ENCODE measurements around the gene TNFSF8.

TNFSF8 gene

GRCh38 chr9:114913656-114914055 lies 16.7 kb downstream of the TNFSF8 start:
- Histone ChIP-seq H3K4me3 (ENCODE audit: insufficient read length, low read depth) (no peak overlapping the region), H3K4me1 (ENCODE audit: insufficient read depth, insufficient read length) (peaks cover 10% of the 10 kb centered on the region), H3K9ac (ENCODE audit: insufficient read length, low read depth) (no peak overlapping the region), H3K9me3 (ENCODE audit: insufficient read depth, low read length) (no peaks in the 10 kb centered on the region), H3K27me3 (ENCODE audit: insufficient read depth, insufficient read length) (peaks cover 14% of the 10 kb centered on the region), H3K36me3 (ENCODE audit: insufficient read depth, insufficient read length, low read length) (no peaks in the 10 kb centered on the region)
- TF ChIP-seq ZNF274 (IDR thresholded peaks at IDR 0.05; ENCODE audit: low read depth, low read length) (no peak), SUZ12 (IDR thresholded peaks at IDR 0.05; ENCODE audit: extremely low read depth, insufficient read depth, insufficient read length) (no peak), YY1 (IDR thresholded peaks at IDR 0.05; ENCODE audit: insufficient read depth, insufficient read length) (no peak)
- DNase-seq (ENCODE audit: low read depth, low spot score): no peak

DNA sequence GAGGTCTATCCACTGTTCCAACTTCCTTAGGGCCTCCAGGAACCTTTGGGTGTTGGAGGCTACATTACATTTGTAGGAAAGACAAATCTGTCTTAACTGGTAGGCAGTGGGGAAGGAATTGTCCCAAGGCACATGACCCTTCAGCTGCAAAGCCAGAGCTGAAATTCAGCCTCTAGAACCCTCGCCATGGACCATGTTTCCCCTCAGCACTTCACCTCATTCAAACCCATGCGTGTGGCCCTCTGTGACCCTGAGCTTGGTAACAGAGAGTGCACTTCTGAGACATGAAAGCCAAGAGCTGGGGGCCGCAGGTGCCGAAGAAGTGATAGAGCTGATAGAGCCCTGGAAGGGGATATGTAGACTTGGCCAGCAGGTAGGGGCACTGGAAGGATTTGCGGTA lies 17.2 kb downstream of the TNFSF8 start:
- Histone ChIP-seq H3K9me3 (ENCODE audit: insufficient read depth, low read length) (no peaks in the 10 kb centered on the region), H3K27me3 (ENCODE audit: insufficient read depth, insufficient read length) (peaks cover 14% of the 10 kb centered on the region), H3K4me1 (ENCODE audit: insufficient read depth, insufficient read length) (peaks cover 10% of the 10 kb centered on the region), H3K9ac (ENCODE audit: insufficient read length, low read depth) (no peak overlapping the region), H3K4me3 (ENCODE audit: insufficient read length, low read depth) (no peak overlapping the region), H3K36me3 (ENCODE audit: insufficient read depth, insufficient read length, low read length) (no peaks in the 10 kb centered on the region)
- no peak for TF ChIP-seq ZNF274 (IDR thresholded peaks at IDR 0.05; ENCODE audit: low read depth, low read length)
- no peak for TF ChIP-seq YY1 (IDR thresholded peaks at IDR 0.05; ENCODE audit: insufficient read depth, insufficient read length)
- no peak for TF ChIP-seq SUZ12 (IDR thresholded peaks at IDR 0.05; ENCODE audit: extremely low read depth, insufficient read depth, insufficient read length)
- no peak for DNase-seq (ENCODE audit: low read depth, low spot score)

DNA sequence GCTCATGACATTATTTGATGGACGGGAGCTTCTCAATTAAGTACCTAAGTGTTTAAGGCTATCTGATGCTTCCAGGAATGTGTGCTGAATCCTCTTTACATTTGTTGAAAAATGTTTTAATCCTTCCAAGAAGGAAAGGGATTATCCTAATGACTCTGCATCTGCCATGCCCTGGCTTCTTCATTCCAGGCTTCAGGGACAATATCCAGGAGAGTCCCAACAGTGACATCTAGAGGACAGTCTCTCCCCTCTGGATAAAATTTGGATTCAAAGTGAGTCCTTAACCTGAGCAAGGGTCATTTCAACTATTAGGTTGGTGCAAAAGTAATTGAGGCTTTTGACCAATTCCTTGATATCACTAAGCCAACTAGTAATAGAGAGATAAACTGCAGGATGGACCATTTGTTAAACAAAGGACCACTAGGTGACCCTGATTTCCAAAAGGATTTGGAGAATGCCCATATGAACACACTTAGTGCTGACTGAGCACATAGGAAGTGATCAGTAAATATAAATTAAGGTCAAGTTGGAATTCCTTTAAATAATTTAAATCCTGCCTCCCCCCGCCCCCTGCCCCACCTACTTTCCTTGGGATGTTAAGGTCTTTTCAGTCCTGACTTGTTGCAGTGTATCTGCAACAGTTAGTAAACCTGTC lies 19.1 kb downstream of the TNFSF8 start:
- DNase-seq (ENCODE audit: low read depth, low spot score): peak; percentile 78
- Histone ChIP-seq H3K9ac (ENCODE audit: insufficient read length, low read depth) (no peak overlapping the region), H3K4me3 (ENCODE audit: insufficient read length, low read depth) (no peak overlapping the region), H3K27me3 (ENCODE audit: insufficient read depth, insufficient read length) (peaks cover 14% of the 10 kb centered on the region), H3K4me1 (ENCODE audit: insufficient read depth, insufficient read length) (peaks cover 18% of the 10 kb centered on the region), H3K36me3 (ENCODE audit: insufficient read depth, insufficient read length, low read length) (no peaks in the 10 kb centered on the region), H3K9me3 (ENCODE audit: insufficient read depth, low read length) (no peaks in the 10 kb centered on the region)
- TF ChIP-seq SUZ12 (IDR thresholded peaks at IDR 0.05; ENCODE audit: extremely low read depth, insufficient read depth, insufficient read length) (no peak), YY1 (IDR thresholded peaks at IDR 0.05; ENCODE audit: insufficient read depth, insufficient read length) (no peak), ZNF274 (IDR thresholded peaks at IDR 0.05; ENCODE audit: low read depth, low read length) (no peak)

GRCh38 chr9:114910541-114910940 lies 19.9 kb downstream of the TNFSF8 start:
- Histone ChIP-seq H3K36me3 (ENCODE audit: insufficient read depth, insufficient read length, low read length) (no peaks in the 10 kb centered on the region), H3K4me3 (ENCODE audit: insufficient read length, low read depth) (no peak overlapping the region), H3K9ac (ENCODE audit: insufficient read length, low read depth) (no peak overlapping the region), H3K9me3 (ENCODE audit: insufficient read depth, low read length) (no peaks in the 10 kb centered on the region), H3K4me1 (ENCODE audit: insufficient read depth, insufficient read length) (peaks cover 18% of the 10 kb centered on the region), H3K27me3 (ENCODE audit: insufficient read depth, insufficient read length) (peaks cover 14% of the 10 kb centered on the region)
- no peak for TF ChIP-seq ZNF274 (IDR thresholded peaks at IDR 0.05; ENCODE audit: low read depth, low read length)
- no peak for TF ChIP-seq SUZ12 (IDR thresholded peaks at IDR 0.05; ENCODE audit: extremely low read depth, insufficient read depth, insufficient read length)
- no peak for TF ChIP-seq YY1 (IDR thresholded peaks at IDR 0.05; ENCODE audit: insufficient read depth, insufficient read length)
- no peak for DNase-seq (ENCODE audit: low read depth, low spot score)

- peaks cover 14% of the 10 kb centered on the region for H3K27me3 ChIP-seq (ENCODE audit: insufficient read depth, insufficient read length)
- TF ChIP-seq SUZ12 (IDR thresholded peaks at IDR 0.05; ENCODE audit: extremely low read depth, insufficient read depth, insufficient read length) (no peak), YY1 (IDR thresholded peaks at IDR 0.05; ENCODE audit: insufficient read depth, insufficient read length) (no peak), ZNF274 (IDR thresholded peaks at IDR 0.05; ENCODE audit: low read depth, low read length) (no peak)
- no peak overlapping the region for H3K4me3 ChIP-seq (ENCODE audit: insufficient read length, low read depth)
- H3K9ac ChIP-seq (ENCODE audit: insufficient read length, low read depth): no peak overlapping the region
- no peaks in the 10 kb centered on the region for H3K9me3 ChIP-seq (ENCODE audit: insufficient read depth, low read length)
- peaks cover 16% of the 10 kb centered on the region for H3K4me1 ChIP-seq (ENCODE audit: insufficient read depth, insufficient read length)
- no peaks in the 10 kb centered on the region for H3K36me3 ChIP-seq (ENCODE audit: insufficient read depth, insufficient read length, low read length)
- no peak for DNase-seq (ENCODE audit: low read depth, low spot score)
Observed at GRCh38 chr9:114909661-114910060, 20.7 kb downstream of the TNFSF8 start.

GRCh38 chr9:114908805-114909448 lies 21.5 kb downstream of the TNFSF8 start:
- Histone ChIP-seq H3K36me3 (ENCODE audit: insufficient read depth, insufficient read length, low read length) (no peaks in the 10 kb centered on the region), H3K4me3 (ENCODE audit: insufficient read length, low read depth) (no peak overlapping the region), H3K9me3 (ENCODE audit: insufficient read depth, low read length) (no peaks in the 10 kb centered on the region), H3K27me3 (ENCODE audit: insufficient read depth, insufficient read length) (peaks cover 14% of the 10 kb centered on the region), H3K4me1 (ENCODE audit: insufficient read depth, insufficient read length) (peaks cover 16% of the 10 kb centered on the region), H3K9ac (ENCODE audit: insufficient read length, low read depth) (no peak overlapping the region)
- DNase-seq (ENCODE audit: low read depth, low spot score): no peak
- no peak for TF ChIP-seq YY1 (IDR thresholded peaks at IDR 0.05; ENCODE audit: insufficient read depth, insufficient read length)

- peak; percentile 79 for DNase-seq (ENCODE audit: low read depth, low spot score)
- Histone ChIP-seq H3K9me3 (ENCODE audit: insufficient read depth, low read length) (no peaks in the 10 kb centered on the region), H3K4me1 (ENCODE audit: insufficient read depth, insufficient read length) (peaks cover 16% of the 10 kb centered on the region), H3K27me3 (ENCODE audit: insufficient read depth, insufficient read length) (peaks cover 14% of the 10 kb centered on the region), H3K36me3 (ENCODE audit: insufficient read depth, insufficient read length, low read length) (no peaks in the 10 kb centered on the region), H3K4me3 (ENCODE audit: insufficient read length, low read depth) (no peak overlapping the region), H3K9ac (ENCODE audit: insufficient read length, low read depth) (no peak overlapping the region)
- TF ChIP-seq YY1 (IDR thresholded peaks at IDR 0.05; ENCODE audit: insufficient read depth, insufficient read length) (no peak), SUZ12 (IDR thresholded peaks at IDR 0.05; ENCODE audit: extremely low read depth, insufficient read depth, insufficient read length) (no peak), ZNF274 (IDR thresholded peaks at IDR 0.05; ENCODE audit: low read depth, low read length) (no peak)
Observed at GRCh38 chr9:114908104-114908622, 22.2 kb downstream of the TNFSF8 start.
